K562 treated with DMSO at 1 percent for 48 hours (cell line): ENCODE data around the gene EMC10. TPM values are rescaled to one million over a fixed set of nuclear protein-coding genes. Genes with fewer than 3 reads are reported as not detected.

Source experiments
- total RNA-seq: library from RNA; unstranded; fragments of 300-600 nt; gene quantifications from 2 replicates; pipeline ENCODE4 v1.2.3, GENCODE V29; 2022; ENCODE audit warnings: low replicate concordance; ENCODE audit errors: extremely low read depth

The EMC10 gene
- not detected in 2 replicates for total RNA-seq

GRCh38 chr19:50476224-50476906 is at the start of gene EMC10, which contains the start of gene GARIN5A:
Gene EMC10 (plus strand): TSS chr19:50476507. CDS start chr19:50476545, 38 bp downstream.
Gene GARIN5A (minus strand): TSS chr19:50476848. CDS start chr19:50476388, 460 bp downstream.

GRCh38 chr19:50432221-50433028 is 43.9 kb upstream of the EMC10 start, which contains the start of gene MYBPC2:
Gene MYBPC2 (plus strand): TSS chr19:50432892. CDS start chr19:50432954, 62 bp downstream.

GRCh38 chr19:50511069-50511822 is 34.9 kb downstream of the EMC10 start, which contains the start of gene JOSD2:
Gene JOSD2 (minus strand): TSS chr19:50511191. CDS start chr19:50510431, 760 bp downstream.

GRCh38 chr19:50513746-50514345 is 37.5 kb downstream of the EMC10 start, which contains the start of gene ASPDH:
Gene ASPDH (minus strand): TSS chr19:50513913. CDS start chr19:50513823, 90 bp downstream.

Other genes with a start within 250 kb of the EMC10 start
- not detected in 2 replicates for gene KCNC3, start 147.1 kb upstream of the EMC10 start, total RNA-seq
- not detected in 2 replicates for gene NAPSA, start 110.9 kb upstream of the EMC10 start, total RNA-seq
- not detected in 2 replicates for gene NR1H2, start 100.0 kb upstream of the EMC10 start, total RNA-seq
- gene POLD1, start 92.2 kb upstream of the EMC10 start, total RNA-seq: not detected in 2 replicates
- not detected in 2 replicates for gene SPIB, start 57.6 kb upstream of the EMC10 start, total RNA-seq
- gene MYBPC2, start 43.6 kb upstream of the EMC10 start, total RNA-seq: not detected in 2 replicates
- gene GARIN5A, start 341 bp downstream of the EMC10 start, total RNA-seq: not detected in 2 replicates
- gene JOSD2, start 34.7 kb downstream of the EMC10 start, total RNA-seq: not detected in 2 replicates
- not detected in 2 replicates for gene ASPDH, start 37.4 kb downstream of the EMC10 start, total RNA-seq
- not detected in 2 replicates for gene LRRC4B, start 91.9 kb downstream of the EMC10 start, total RNA-seq
- not detected in 2 replicates for gene SYT3, start 163.4 kb downstream of the EMC10 start, total RNA-seq
- not detected in 2 replicates for gene C19orf81, start 172.9 kb downstream of the EMC10 start, total RNA-seq
- gene SHANK1, start 243.3 kb downstream of the EMC10 start, total RNA-seq: not detected in 2 replicates
- gene CLEC11A, start 246.9 kb downstream of the EMC10 start, total RNA-seq: not detected in 2 replicates